Stimulated activated CD8-positive, alpha-beta memory T cell treated with anti-CD3 and anti-CD28 coated beads, Interleukin-4, amount 100 ng/mL, for 4 hours (primary cell): ENCODE measurements around the gene THSD7A.

ENCODE experiments used
- DNase-seq, 2 donors: peaks; one replicate each; pipeline ENCODE4 v3.0.0-alpha.2; 2020; ENCODE audit warnings: low read depth in 2 of 2, low spot score in 1 of 2

The THSD7A gene

GRCh38 chr7:11810043-11810625 lies 21.9 kb downstream of the THSD7A start:
- no peak for DNase-seq

DNA sequence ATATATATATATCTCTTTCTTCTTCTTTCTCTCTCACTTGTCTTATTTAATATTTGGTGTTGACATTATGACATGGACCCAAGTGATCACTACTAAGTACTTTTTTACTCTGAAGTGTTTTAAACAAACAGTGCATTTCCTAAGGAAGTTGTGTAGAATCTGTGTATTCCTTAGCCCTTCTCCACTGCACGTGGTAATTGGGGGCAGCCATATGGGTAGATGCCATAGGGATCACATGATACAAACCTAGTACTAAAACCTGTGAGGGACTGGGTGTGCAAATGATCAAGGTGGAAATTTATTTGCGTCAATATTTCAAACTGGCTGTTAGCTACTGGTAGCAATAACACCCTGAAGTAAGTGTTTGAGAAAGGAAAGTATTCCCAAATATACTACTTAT lies 25.0 kb downstream of the THSD7A start:
- no peak for DNase-seq

- DNase-seq: no peak
Observed at GRCh38 chr7:11804621-11805020, 27.4 kb downstream of the THSD7A start.

GRCh38 chr7:11795231-11795630 lies 36.8 kb downstream of the THSD7A start:
- DNase-seq: no peak

GRCh38 chr7:11792166-11792565 lies 39.8 kb downstream of the THSD7A start:
- no peak for DNase-seq

- DNase-seq: no peak
Observed at GRCh38 chr7:11788568-11788967, 43.4 kb downstream of the THSD7A start.

DNA sequence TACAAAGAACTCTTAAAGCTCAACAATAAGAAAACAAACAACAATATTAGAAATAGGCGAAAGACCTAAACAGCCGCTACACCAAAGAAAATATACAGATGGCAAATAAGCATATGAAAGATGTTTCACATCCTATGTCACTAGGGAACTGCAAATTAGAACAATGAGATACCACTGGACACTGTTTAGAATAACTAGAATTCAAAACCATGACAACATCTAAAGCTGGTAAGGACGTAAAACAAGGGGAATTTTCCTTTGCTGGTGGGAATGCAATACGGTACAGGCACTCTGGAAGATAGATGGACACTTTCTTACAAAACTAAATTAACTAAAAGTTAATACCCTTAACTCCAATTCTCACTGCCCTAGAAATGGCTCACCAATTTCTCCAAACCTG lies 44.5 kb downstream of the THSD7A start:
- no peak for DNase-seq

GRCh38 chr7:11786186-11786585 lies 45.8 kb downstream of the THSD7A start:
- no peak for DNase-seq

- no peak for DNase-seq
Observed at GRCh38 chr7:11784769-11785536, 47.0 kb downstream of the THSD7A start.

GRCh38 chr7:11779864-11780674 lies 51.9 kb downstream of the THSD7A start:
- no peak for DNase-seq

DNA sequence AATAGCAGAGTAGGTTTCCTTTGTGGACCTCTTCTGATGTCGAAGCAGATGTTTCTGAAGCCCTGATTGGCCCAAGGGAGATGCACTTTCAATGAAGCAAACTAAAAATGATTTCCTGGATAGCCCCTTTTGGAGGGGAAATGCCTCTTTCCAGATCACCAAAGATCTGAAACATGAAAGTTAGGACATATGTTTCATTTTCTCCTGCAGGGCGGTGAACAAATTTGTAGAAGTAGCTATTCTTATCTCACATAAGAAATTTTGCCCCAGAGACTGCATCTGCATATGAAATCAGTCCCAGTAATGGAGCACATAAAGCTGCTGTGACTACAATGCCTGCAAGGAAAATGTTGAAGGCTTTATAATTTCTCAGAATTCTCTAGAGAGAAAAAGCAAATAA lies 56.0 kb downstream of the THSD7A start:
- no peak for DNase-seq

DNA sequence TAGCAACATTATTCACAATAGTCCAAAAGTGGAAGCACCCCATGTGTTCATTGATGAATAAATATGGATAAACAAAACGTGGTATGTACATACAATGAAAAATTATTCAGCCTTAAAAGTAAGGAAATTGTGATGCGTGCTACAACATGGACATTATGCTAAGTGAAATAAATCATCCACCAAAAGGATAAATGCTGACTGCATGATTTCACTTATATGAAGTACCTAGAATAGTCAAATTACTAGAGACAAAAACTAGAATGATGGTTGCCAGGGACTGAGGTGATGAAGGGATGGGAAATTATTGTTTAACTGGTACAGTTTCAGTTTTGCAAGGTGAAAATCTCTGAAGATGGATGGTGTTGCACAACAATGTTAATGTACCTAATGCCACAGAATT lies 56.6 kb downstream of the THSD7A start:
- DNase-seq: no peak

DNA sequence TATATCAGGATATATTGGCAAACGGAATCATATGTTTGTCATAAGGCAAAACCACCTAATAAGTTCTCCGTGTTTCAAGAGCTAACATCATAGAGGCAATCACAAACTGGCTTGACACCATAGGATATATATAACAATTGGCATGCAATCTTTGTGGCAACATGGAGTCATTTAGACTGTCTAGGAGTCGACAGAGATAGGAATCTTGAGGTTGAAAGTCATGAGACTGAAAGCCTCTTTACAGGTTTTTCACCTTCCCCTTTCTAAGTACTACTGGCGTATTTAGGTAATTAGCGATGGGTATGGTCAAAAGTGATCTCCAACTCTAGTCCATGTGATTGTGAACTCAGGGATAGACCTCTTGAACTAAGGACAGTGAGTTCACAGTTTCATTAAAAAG lies 63.7 kb downstream of the THSD7A start:
- no peak for DNase-seq

- DNase-seq: no peak
Observed at GRCh38 chr7:11767148-11767547, 64.8 kb downstream of the THSD7A start.

GRCh38 chr7:11760372-11760771 lies 71.6 kb downstream of the THSD7A start:
- DNase-seq: no peak

DNA sequence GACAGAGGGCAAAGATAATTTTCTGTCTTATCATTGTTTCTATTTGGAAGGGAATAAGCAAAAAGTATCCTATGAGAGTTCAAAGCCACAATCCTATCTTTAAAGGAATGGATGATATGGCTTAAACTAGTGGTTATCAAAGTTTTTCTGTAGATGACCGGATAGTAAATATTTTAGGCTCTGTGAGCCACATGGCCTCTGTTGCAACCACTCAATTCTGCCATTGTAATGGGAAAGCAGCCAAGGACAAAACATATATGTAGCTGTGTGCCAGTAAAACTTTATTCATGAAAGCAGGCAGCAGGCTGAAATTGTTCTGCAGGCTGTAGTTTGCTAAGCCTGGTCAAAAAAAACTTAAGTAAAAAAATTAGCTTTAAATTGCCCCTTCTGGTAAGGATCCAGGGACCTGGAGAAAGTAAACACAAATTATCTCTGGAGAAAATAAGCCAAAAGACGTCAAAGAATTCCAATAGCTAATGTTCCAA lies 73.3 kb downstream of the THSD7A start:
- no peak for DNase-seq

- no peak for DNase-seq
Observed at GRCh38 chr7:11757153-11757552, 74.8 kb downstream of the THSD7A start.

DNA sequence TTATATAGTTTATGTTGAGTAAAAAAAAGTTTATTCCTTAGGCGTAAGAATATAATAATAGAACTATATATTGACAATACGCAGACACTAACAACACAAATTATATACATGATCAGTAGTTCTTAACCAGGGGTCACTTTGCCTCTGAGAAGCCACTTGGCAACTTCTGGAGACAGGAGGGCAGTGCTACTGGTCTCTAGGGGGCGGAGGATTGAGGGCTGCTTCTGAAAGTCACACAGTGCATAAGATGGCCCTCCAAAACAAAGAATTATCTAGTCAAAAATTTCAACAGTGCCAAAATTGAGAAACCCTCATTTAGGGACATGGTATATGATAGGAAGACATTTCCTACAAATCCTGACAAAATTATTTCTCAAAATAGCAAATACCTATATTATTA lies 77.1 kb downstream of the THSD7A start:
- no peak for DNase-seq

- no peak for DNase-seq
Observed at GRCh38 chr7:11754123-11754522, 77.9 kb downstream of the THSD7A start.

DNA sequence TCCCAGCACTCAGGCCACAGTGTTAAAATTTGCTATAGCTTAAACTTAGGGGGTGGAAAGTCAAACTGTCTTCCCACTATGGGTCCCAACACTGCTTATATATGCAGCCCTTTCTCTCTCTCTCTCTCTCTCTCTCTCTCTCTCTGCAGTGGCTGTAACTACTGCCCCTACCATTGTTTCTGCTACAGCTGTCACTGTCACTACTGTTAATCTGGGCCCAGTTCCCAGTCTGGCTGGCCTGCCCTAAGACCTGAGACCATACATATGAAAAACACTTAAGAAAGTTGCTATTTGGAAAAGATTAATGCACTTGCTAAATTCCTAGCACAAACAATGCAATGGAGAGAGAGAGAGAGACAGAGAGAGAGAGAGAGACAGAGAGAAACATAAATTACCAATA lies 78.6 kb downstream of the THSD7A start:
- no peak for DNase-seq

DNA sequence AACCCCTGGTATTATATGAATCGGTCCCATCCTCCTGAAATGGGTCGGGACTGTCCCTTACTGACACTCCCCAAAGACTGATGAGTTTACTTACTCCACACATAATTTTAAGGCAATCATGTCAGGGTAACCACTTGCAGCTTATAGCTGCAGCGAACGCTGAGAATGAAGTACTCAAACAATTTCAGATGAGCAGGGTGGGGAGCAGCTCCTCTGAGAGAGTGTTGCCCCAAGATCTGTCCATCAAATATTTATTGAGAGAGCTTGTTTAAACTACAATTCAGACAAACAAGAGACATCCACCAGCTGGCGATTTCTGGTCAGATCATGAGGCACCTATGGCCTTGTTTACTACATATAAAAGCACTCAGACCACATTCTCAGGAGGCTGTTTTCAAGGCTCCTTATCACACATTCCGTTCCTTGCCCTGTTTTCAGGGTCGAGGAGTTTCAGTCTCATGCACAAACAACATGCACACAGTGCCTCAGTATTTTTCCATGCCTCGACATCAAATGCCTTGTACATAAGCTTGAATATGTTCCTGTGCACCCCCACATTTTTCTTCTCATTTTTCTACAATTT lies 80.1 kb downstream of the THSD7A start:
- no peak for DNase-seq

GRCh38 chr7:11751315-11751714 lies 80.7 kb downstream of the THSD7A start:
- no peak for DNase-seq
